RPMI8226 (cell line): Measurements from ENCODE around the gene CPT1C.

Experiments
- DNase-seq: peaks from one replicate; pipeline ENCODE4 v3.0.0-alpha.2; 2015

CPT1C gene

GRCh38 chr19:49684251-49684982, 6.5 kb upstream of the CPT1C start:
- peak; percentile 43 for DNase-seq

- no peak for DNase-seq
These were observed 5.8 kb upstream of the CPT1C start for GRCh38 chr19:49684983-49685553.

GRCh38 chr19:49685845-49686332, 5.0 kb upstream of the CPT1C start:
- DNase-seq, result no peak

- DNase-seq, result no peak
These were observed 4.3 kb upstream of the CPT1C start for GRCh38 chr19:49686503-49687088.

GRCh38 chr19:49687150-49687549, 3.8 kb upstream of the CPT1C start:
- DNase-seq, result no peak

- DNase-seq, result no peak
These were observed 3.2 kb upstream of the CPT1C start for GRCh38 chr19:49687566-49688316.

GRCh38 chr19:49688531-49689132, 2.3 kb upstream of the CPT1C start:
- no peak for DNase-seq

- no peak for DNase-seq
These were observed 1.5 kb upstream of the CPT1C start, which contains the start of gene ADM5 for GRCh38 chr19:49689133-49690078. Gene ADM5 (plus strand): TSS chr19:49689594. CDS start chr19:49689838, 244 bp downstream.

- no peak for DNase-seq
These were observed 749 bp upstream of the CPT1C start for GRCh38 chr19:49690079-49690655.

- no peak for DNase-seq
These were observed 579 bp downstream of the CPT1C start for GRCh38 chr19:49691243-49692146.

- no peak for DNase-seq
These were observed 1.2 kb downstream of the CPT1C start for GRCh38 chr19:49692147-49692506.

GRCh38 chr19:49696115-49696514, 5.2 kb downstream of the CPT1C start:
- no peak for DNase-seq

- DNase-seq, result no peak
These were observed 5.9 kb downstream of the CPT1C start for GRCh38 chr19:49696865-49697264.

GRCh38 chr19:49699364-49699763, 8.4 kb downstream of the CPT1C start:
- DNase-seq, result no peak

- no peak for DNase-seq
These were observed 9.6 kb downstream of the CPT1C start for GRCh38 chr19:49700563-49700962.

- no peak for DNase-seq
These were observed 10.4 kb downstream of the CPT1C start for GRCh38 chr19:49701271-49701786.

GRCh38 chr19:49704888-49705642, 14.1 kb downstream of the CPT1C start:
- no peak for DNase-seq

- no peak for DNase-seq
These were observed 15.0 kb downstream of the CPT1C start for GRCh38 chr19:49705919-49706318.

- DNase-seq, result no peak
These were observed 19.5 kb downstream of the CPT1C start for GRCh38 chr19:49710372-49710951.
